ACC112 (cell line): ENCODE measurements around the gene LSR.

Source experiments
- H2AFZ ChIP-seq: fragments of 200-600 bp; sonication (generic); one replicate; pipeline ENCODE4 v1.6.0; 2017; ENCODE audit warnings: antibody characterized with exemption, low read length; ENCODE audit not compliant: unreplicated experiment
- H3K27ac ChIP-seq: fragments of 200-600 bp; sonication (generic); 2 replicates; pipeline ENCODE4 v1.5.1; 2014; ENCODE audit warnings: low read depth, mild to moderate bottlenecking, antibody characterized with exemption, low read length, moderate library complexity
- H3K27me3 ChIP-seq: fragments of 200-600 bp; sonication (generic); 2 replicates; pipeline ENCODE4 v1.6.1; 2014; ENCODE audit warnings: mild to moderate bottlenecking, antibody characterized with exemption, low read length, moderate library complexity, mixed read lengths; ENCODE audit not compliant: insufficient read depth
- H3K36me3 ChIP-seq: fragments of 200-600 bp; sonication (generic); 2 replicates; pipeline ENCODE4 v1.6.1; 2016; ENCODE audit warnings: mild to moderate bottlenecking, antibody characterized with exemption, low read length, moderate library complexity, mixed read lengths; ENCODE audit not compliant: insufficient read depth
- H3K4me1 ChIP-seq: fragments of 200-600 bp; sonication (generic); one replicate; pipeline ENCODE4 v1.6.1; 2016; ENCODE audit warnings: low read length, mixed read lengths; ENCODE audit not compliant: insufficient read depth, unreplicated experiment, control insufficient read depth
- H3K4me3 ChIP-seq: fragments of 200-600 bp; sonication (generic); 2 replicates; pipeline ENCODE4 v1.5.1; 2014; ENCODE audit warnings: mild to moderate bottlenecking, low read depth, low read length
- H3K79me2 ChIP-seq: fragments of 200-600 bp; sonication (generic); one replicate; pipeline ENCODE4 v1.6.0; 2016; ENCODE audit warnings: low read length; ENCODE audit not compliant: control insufficient read depth, unreplicated experiment, insufficient read depth

LSR gene

DNA sequence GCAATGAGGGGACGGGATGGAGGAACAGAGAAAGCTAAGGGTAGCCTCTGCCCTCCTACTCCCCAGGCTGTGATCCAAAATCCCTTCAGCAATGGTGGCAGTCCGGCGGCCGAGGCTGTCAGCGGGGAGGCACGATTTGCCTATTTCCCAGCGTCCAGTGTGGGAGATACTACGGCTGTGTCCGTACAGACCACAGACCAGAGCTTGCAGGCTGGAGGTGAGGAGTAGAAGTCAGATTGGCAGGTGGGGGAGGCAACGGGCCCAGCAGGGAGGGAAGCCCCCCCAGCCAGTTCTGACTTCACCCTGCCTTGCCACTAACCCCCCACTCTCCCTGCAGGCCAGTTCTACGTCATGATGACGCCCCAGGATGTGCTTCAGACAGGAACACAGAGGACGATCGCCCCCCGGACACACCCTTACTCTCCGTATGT, 21.6 kb downstream of the LSR start:
- no peaks in the 10 kb centered on the region for H3K36me3 ChIP-seq
- no peak overlapping the region for H3K27ac ChIP-seq

DNA sequence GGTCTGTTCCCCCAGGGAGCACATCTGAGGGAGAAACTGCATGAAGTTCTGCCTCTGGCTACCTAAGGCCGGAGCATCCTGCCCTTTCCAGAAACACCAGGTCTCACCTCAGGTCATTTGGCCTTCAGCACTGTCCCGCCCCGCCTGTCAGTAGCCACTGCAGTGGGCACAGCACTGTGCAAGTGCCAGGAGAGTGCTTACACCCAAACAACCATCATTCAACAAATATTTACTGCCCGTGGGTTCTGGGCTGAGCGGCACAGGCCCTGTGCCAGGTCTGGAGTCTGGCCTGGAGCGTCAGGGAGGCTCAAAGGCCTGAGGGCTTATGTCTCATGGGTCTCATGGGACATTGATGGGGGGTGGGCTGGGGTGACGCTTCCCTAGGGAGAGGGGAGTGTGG, 22.7 kb downstream of the LSR start:
- H3K4me3 ChIP-seq: no peak overlapping the region
- H3K36me3 ChIP-seq: no peaks in the 10 kb centered on the region
- peaks cover 2% of the 10 kb centered on the region for H3K79me2 ChIP-seq
- no peaks in the 10 kb centered on the region for H3K27me3 ChIP-seq
- no peak overlapping the region for H2AFZ ChIP-seq
- H3K27ac ChIP-seq: no peak overlapping the region
- H3K4me1 ChIP-seq: no peaks in the 10 kb centered on the region

More for the DNA sequence above, 21.6 kb downstream of the LSR start:
- Histone ChIP-seq H2AFZ (no peak overlapping the region), H3K79me2 (peaks cover 2% of the 10 kb centered on the region), H3K4me3 (no peak overlapping the region), H3K27me3 (no peaks in the 10 kb centered on the region), H3K4me1 (no peaks in the 10 kb centered on the region)

DNA sequence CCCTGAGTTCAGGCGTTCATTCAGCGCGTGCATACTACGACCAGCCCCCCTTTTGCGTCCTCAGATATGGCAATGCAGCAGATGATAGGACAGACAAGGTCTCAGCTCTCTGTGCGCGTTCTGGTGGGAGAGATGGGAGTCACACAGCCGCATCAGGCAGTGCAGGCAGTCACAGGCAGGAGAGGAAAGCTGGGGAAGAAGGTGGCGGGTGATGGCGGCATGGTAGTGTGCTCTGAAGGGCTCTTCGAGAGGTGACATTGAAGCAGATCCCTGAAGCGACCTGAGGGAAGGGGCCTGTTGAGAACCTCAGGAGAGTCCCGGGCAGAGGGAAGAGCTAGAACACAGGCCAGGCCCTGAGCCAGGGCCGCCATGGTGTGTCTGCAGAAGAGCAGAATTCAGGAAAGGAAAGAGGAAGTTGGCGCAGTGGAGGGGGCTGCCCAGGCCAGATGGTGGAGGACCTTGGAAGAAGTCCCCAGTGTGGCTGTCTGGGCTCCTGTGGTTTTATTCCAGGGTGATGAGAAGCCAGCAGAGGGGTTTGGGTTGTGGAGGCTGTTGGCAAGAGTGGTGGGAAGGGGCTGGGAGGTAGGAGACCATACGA, 23.4 kb downstream of the LSR start:
- no peaks in the 10 kb centered on the region for H3K36me3 ChIP-seq
- no peaks in the 10 kb centered on the region for H3K4me1 ChIP-seq
- no peak overlapping the region for H2AFZ ChIP-seq
- H3K27me3 ChIP-seq: no peaks in the 10 kb centered on the region
- H3K79me2 ChIP-seq: peaks cover 2% of the 10 kb centered on the region
- no peak overlapping the region for H3K27ac ChIP-seq
- H3K4me3 ChIP-seq: no peak overlapping the region

DNA sequence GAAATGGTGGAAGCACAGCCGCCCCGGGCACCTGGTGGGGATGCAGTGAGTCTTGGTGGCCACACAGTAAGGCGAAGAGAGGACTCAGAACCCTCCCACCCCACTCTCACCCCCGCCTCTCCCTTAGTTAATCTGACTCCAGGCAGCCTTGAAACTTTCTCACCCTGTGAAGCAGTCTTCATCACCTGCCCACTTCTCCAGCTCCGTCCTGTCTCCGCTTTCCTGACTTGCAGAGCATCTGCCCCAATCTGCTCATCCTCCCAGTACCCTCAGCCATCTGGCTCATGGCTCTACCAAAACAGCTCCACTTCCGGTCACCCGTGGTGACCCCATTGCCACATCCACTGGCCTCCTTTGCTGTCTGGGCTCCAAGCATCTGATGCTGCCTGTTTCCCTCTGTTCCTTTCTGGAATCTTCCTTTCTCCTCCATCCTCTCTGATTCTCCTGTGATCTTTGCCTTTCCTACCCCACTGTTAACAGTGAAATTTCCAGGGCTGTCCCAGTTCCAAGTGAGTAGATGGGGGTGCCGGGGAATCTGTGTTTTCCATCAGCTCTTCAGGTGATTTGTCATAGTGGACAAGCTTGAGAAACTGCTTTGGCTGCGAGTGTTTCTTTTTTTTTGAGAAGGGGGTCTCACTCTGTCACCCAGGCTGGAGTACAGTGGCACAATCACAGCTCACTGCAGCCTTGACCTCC, 24.3 kb downstream of the LSR start:
- Histone ChIP-seq H3K4me1 (no peaks in the 10 kb centered on the region), H3K79me2 (peaks cover 2% of the 10 kb centered on the region), H3K36me3 (no peaks in the 10 kb centered on the region), H3K27ac (no peak overlapping the region), H3K4me3 (no peak overlapping the region), H2AFZ (no peak overlapping the region), H3K27me3 (no peaks in the 10 kb centered on the region)

DNA sequence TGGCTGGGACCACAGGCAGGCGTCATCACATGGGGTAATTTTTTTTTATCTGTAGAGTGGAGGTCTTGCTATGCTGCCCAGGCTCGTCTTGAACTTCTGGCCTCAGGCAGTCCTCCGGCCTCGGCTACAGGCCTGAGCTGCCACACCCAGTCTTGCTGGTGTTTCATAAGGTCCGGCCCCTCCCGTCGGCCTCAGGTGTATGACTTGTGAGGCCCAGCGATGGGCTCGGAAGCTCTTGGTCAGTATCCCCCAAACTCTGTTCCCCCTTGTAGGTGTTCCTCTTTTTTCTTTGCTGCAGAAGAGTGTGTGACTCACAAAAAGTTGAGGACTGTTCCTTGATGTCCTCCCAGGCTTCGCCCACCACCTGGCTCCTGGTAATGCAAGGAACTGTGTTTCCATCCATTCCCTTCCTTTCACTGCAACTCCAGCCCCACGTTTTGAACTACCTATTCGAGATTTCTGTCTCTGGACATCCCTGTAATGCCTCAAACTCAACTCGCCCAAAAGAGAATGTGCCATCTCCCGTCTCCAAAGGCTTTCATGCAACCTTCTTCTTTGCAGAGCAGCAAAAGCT, 25.0 kb downstream of the LSR start:
- no peaks in the 10 kb centered on the region for H3K4me1 ChIP-seq
- no peaks in the 10 kb centered on the region for H3K36me3 ChIP-seq
- no peak overlapping the region for H3K27ac ChIP-seq
- H3K79me2 ChIP-seq: peaks cover 2% of the 10 kb centered on the region
- H3K4me3 ChIP-seq: no peak overlapping the region
- no peaks in the 10 kb centered on the region for H3K27me3 ChIP-seq
- no peak overlapping the region for H2AFZ ChIP-seq

DNA sequence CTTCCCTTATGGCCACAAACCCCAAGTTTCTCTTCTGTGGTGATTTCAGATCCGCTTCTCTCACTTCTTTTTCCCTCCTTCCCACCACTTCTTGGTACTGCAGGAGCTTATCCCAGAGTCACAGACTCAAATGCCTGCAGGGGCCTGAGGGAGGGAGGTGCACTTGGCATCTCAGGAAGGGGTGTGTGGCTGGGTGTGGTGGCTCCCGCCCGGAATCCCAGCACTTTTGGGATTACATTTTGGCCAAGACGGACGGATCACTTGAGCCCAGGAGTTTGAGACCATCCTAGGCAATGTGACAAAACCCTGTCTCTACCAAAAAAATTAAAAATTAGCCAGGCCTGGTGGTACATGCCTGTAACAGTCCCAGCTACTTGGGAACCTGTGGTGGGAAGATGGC, 25.5 kb downstream of the LSR start:
- H3K79me2 ChIP-seq: peaks cover 2% of the 10 kb centered on the region
- H2AFZ ChIP-seq: no peak overlapping the region
- no peak overlapping the region for H3K4me3 ChIP-seq
- H3K4me1 ChIP-seq: no peaks in the 10 kb centered on the region
- H3K27me3 ChIP-seq: no peaks in the 10 kb centered on the region
- no peak overlapping the region for H3K27ac ChIP-seq
- H3K36me3 ChIP-seq: no peaks in the 10 kb centered on the region

DNA sequence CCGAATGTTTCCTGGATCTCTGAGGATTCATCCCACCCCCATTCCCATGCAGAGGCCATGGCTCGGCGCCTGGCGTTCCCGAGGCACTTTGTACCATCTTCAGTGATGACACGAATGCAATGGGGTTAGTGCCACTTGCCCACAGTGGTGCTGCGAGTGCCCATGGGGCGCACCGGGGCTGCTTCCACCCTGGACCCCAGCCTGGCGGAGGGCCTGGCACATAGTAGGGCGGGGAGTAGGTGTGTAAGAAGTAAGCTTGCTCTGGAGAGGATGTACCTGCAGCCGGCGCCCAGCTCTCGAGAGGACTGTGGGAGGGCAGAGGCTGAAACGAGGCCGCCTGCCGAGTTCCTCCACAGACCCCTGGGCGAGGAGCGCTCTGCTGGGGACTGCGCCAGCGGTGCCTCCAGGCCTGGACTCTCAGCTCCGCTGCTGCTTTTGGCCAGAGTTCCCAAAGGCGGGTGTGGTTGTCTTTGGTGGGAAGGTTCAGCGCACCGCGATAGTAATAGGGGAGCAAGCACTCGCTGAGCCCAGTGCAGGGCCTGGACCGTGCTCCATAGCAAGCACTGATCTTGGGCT, 28.0 kb downstream of the LSR start:
- H3K27ac ChIP-seq: no peak overlapping the region

DNA sequence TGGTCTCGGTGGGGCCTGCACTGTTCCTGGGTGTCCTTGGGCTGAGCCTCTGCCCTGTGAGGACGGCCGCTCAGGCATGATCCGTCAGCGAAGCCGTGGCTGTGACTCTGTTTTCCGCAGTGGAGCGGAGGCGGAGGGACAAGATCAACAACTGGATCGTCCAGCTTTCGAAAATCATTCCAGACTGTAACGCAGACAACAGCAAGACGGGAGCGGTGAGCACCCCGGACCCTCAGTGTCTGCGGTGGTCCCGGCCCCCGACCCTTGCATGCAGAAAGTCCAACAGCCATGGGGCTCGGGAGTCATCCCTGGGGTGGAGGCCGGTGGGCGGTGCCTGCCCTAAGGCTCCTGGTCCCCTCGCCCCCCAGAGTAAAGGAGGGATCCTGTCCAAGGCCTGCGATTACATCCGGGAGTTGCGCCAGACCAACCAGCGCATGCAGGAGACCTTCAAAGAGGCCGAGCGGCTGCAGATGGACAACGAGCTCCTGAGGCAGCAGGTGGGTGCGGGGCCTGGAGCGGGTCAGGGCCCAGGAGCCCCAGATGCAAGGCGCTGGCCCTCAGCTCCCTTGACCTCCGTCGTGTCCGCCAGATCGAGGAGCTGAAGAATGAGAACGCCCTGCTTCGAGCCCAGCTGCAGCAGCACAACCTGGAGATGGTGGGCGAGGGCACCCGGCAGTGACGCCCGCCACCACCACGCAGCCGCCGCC, 29.9 kb downstream of the LSR start:
- Histone ChIP-seq H3K4me3 (no peak overlapping the region), H3K27me3 (no peaks in the 10 kb centered on the region), H3K27ac (no peak overlapping the region), H3K4me1 (no peaks in the 10 kb centered on the region), H2AFZ (no peak overlapping the region), H3K79me2 (no peaks in the 10 kb centered on the region), H3K36me3 (no peaks in the 10 kb centered on the region)

More for the DNA sequence above, 28.0 kb downstream of the LSR start:
- Histone ChIP-seq H3K4me1 (no peaks in the 10 kb centered on the region), H3K79me2 (no peaks in the 10 kb centered on the region), H3K36me3 (no peaks in the 10 kb centered on the region), H2AFZ (no peak overlapping the region), H3K27me3 (no peaks in the 10 kb centered on the region), H3K4me3 (no peak overlapping the region)

DNA sequence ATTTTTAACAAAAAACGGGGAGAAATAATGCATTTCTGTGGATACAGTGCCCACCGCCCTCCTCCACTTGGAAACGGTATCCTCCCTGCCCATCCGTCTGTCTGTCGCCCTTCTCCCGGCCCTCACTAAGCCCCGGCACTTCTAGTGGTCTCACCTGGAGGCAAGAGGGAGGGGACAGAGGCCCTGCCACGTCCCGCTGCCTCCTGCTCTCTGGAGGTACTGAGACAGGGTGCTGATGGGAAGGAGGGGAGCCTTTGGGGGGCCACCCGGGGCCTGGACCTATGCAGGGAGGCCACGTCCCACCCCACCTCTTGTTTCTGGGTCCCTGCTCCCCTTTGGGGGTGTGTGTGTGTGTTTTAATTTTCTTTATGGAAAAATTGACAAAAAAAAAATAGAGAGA, 30.6 kb downstream of the LSR start:
- Histone ChIP-seq H3K27me3 (no peaks in the 10 kb centered on the region), H2AFZ (no peak overlapping the region), H3K4me3 (no peak overlapping the region), H3K27ac (no peak overlapping the region), H3K36me3 (no peaks in the 10 kb centered on the region), H3K4me1 (no peaks in the 10 kb centered on the region), H3K79me2 (no peaks in the 10 kb centered on the region)

DNA sequence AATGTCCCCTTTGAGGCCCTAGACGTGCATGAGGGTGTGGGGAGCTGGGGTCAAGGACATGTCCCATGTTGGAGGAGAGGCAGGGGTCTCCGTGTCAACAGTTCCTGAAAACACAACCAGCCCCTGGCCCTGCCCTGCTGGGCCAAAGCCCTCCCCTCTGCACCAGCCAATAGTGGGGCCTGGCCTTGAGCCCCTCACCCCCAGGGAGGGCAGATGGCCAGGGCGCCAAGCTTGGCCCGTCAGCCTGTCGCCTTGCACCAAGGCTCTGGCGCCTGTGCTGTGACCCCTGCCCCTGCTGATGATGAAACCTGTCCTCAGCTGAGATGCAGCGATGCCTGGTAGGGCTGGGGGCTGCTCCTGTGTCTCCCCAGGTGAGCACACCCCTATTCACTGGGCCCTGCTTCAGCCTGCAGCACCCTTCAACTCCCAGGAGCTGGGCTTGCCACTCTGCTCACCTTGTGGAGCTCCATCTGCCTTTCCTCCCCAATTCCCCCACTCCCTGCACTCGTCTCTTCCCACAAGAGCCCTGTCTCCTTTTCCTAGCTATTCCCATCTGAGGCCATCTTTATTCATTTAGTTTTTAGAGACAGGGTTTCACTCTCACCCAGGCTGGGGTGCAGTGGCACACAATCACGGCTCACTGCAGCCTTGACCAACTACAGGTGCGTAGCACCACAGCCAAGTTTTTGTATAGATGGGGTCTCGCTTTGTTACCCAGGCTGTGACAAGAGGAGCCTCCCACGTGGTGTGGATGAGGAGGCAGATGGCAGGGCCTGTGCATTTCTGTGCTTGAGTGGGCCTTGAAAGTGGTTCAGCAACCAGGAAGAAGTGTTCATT, 31.4 kb downstream of the LSR start:
- H2AFZ ChIP-seq: no peak overlapping the region
- no peaks in the 10 kb centered on the region for H3K79me2 ChIP-seq
- H3K36me3 ChIP-seq: no peaks in the 10 kb centered on the region
- H3K4me1 ChIP-seq: no peaks in the 10 kb centered on the region
- no peak overlapping the region for H3K4me3 ChIP-seq
- H3K27me3 ChIP-seq: no peaks in the 10 kb centered on the region
- no peak overlapping the region for H3K27ac ChIP-seq
